Peyer's patch (tissue), 4 donors: ENCODE results near the gene CYP2D6. TPM values are rescaled to one million over a fixed set of nuclear protein-coding genes. Genes with fewer than 3 reads are reported as not detected.
A peak's percentile ranks its signal among the peaks of the same experiment; 100 is the strongest.

Experiments used
- DNase-seq, 3 donors: peaks; one replicate each; pipeline ENCODE4 v3.0.0-alpha.2; 2017 to 2019
- H3K27ac ChIP-seq, 4 donors: fragments of 200-600 bp; sonication (generic); one replicate each; pipeline ENCODE4 v1.5.1; 2016 to 2019
- H3K27me3 ChIP-seq, 2 donors: fragments of 200-600 bp; sonication (generic); one replicate each; pipeline ENCODE4 v1.5.1; 2019
- H3K36me3 ChIP-seq, 3 donors: fragments of 200-600 bp; sonication (generic); one replicate each; pipeline ENCODE4 v1.5.1; 2016 to 2019
- H3K4me1 ChIP-seq, 4 donors: fragments of 200-600 bp; sonication (generic); one replicate each; pipeline ENCODE4 v1.5.1; 2016 to 2019
- H3K4me3 ChIP-seq, 4 donors: fragments of 200-600 bp; sonication (generic); 1 replicate in 3 of 4; 2 replicates in 1 of 4; pipeline ENCODE4 v1.5.1; 2016 to 2019; ENCODE audit warnings: mild to moderate bottlenecking in 1 of 4
- H3K9me3 ChIP-seq, 4 donors: fragments of 200-600 bp; sonication (generic); one replicate each; pipeline ENCODE4 v1.5.1; 2016 to 2019; ENCODE audit warnings: mild to moderate bottlenecking in 1 of 4
- CTCF ChIP-seq, 6 experiments: fragments of 450-650 bp in 4 of 6; fragments of 200-600 bp in 2 of 6; sonication (generic) in 1 of 6; IDR thresholded peaks; one replicate each; pipeline ENCODE4 v1.5.1; 2017 to 2019; ENCODE audit warnings: antibody characterized with exemption in 6 of 6, mild to moderate bottlenecking in 3 of 6, moderate library complexity in 1 of 6
- POLR2A ChIP-seq, 2 donors: fragments of 450-650 bp; IDR thresholded peaks; one replicate each; pipeline ENCODE4 v1.5.1; 2017; ENCODE audit warnings: antibody characterized with exemption in 2 of 2, mild to moderate bottlenecking in 2 of 2, moderate library complexity in 2 of 2
- total RNA-seq, 4 donors: library from RNA; depleted of rRNA; stranded (reverse); fragments of >200 nt; gene quantifications; one replicate each; pipeline ENCODE4 v1.1.0, GENCODE V29; 2016

The CYP2D6 gene
- total RNA-seq, 4 donors from 2014 or later = 18.2 to 329 (median 117) TPM

GRCh38 chr22:42170946-42171345 is 40.3 kb upstream of the CYP2D6 start:
- Histone ChIP-seq H3K9me3 (no peaks in the 10 kb centered on the region), H3K4me3 (no peak overlapping the region), H3K36me3 (peaks cover 0 to 25% (median 0%) of the 10 kb centered on the region in 3 donors), H3K4me1 (peaks cover 0 to 42% (median 7%) of the 10 kb centered on the region in 4 donors), H3K27me3 (no peaks in the 10 kb centered on the region), H3K27ac (no peak overlapping the region)
- TF ChIP-seq CTCF (IDR thresholded peaks at IDR 0.05) (no peak), POLR2A (IDR thresholded peaks at IDR 0.05) (no peak)
- DNase-seq = peak in 1 of 3 donors; percentile 27

- Histone ChIP-seq H3K27ac (no peak overlapping the region), H3K27me3 (no peaks in the 10 kb centered on the region), H3K4me3 (no peak overlapping the region), H3K9me3 (no peaks in the 10 kb centered on the region), H3K4me1 (peaks cover 0 to 35% (median 5%) of the 10 kb centered on the region in 4 donors), H3K36me3 (peaks cover 0 to 32% (median 0%) of the 10 kb centered on the region in 3 donors)
- TF ChIP-seq POLR2A (IDR thresholded peaks at IDR 0.05) (no peak), CTCF (IDR thresholded peaks at IDR 0.05) (peak; percentile 65 to 95 (median 90))
- DNase-seq = peak; percentile 73 to 88 (median 77)
These were observed 38.5 kb upstream of the CYP2D6 start for GRCh38 chr22:42169055-42169469.

- H3K27me3 ChIP-seq = no peaks in the 10 kb centered on the region
- DNase-seq = peak in 1 of 3 donors; percentile 39
- no peak for TF ChIP-seq POLR2A (IDR thresholded peaks at IDR 0.05)
- no peak for TF ChIP-seq CTCF (IDR thresholded peaks at IDR 0.05)
- H3K4me3 ChIP-seq = no peak overlapping the region
- no peak overlapping the region for H3K27ac ChIP-seq
- H3K4me1 ChIP-seq = peaks cover 0 to 29% (median 5%) of the 10 kb centered on the region in 4 donors
- H3K9me3 ChIP-seq = no peaks in the 10 kb centered on the region
- H3K36me3 ChIP-seq = peaks cover 0 to 32% (median 0%) of the 10 kb centered on the region in 3 donors
These were observed 37.9 kb upstream of the CYP2D6 start for GRCh38 chr22:42168476-42168875.

DNA sequence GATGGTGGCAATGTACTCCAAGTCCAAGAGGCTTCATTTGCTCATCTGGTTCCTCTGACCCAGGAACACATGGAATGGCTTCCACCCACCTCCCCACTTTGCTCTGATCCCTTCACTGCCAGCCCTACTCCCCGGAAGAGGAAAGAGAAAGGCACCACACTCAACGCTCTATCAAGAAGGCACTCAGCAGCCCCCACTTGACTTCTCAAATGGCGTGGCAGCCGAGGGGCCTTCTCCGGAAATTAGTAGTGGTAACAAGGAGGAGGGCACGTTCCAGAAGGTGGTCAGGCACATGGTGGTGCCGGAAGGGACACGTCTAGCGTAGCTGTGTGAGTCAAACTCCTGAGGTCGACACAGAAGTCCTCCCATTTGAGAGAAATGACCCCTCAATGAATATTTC is 36.5 kb upstream of the CYP2D6 start:
- Histone ChIP-seq H3K4me3 (no peak overlapping the region), H3K27me3 (no peaks in the 10 kb centered on the region), H3K4me1 (peaks cover 0 to 15% (median 2%) of the 10 kb centered on the region in 4 donors), H3K36me3 (peaks cover 0 to 38% (median 0%) of the 10 kb centered on the region in 3 donors), H3K9me3 (no peaks in the 10 kb centered on the region), H3K27ac (no peak overlapping the region)
- peak in 1 of 3 donors; percentile 24 for DNase-seq
- TF ChIP-seq POLR2A (IDR thresholded peaks at IDR 0.05) (no peak), CTCF (IDR thresholded peaks at IDR 0.05) (no peak)

DNA sequence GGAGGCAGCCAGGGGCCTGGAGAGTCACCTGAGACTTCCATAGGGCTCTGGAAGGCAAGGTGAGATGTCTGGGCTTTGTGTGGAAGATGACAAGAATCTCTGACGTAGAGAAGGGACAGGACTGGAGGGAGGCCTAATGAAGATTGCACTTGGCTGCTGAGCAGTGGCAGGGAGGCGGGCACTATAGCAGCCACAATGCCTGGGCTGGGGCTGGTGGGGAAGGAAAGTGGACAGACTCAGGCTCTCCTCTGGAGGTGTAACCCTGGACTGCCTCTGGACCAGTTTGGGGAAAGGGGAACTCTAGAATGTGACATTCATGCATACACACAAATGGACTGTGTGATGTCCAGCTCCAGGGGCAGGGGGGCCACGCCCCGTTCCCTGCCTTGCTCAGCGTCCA is 34.3 kb upstream of the CYP2D6 start:
- TF ChIP-seq CTCF (IDR thresholded peaks at IDR 0.05) = no peak
- no peak for TF ChIP-seq POLR2A (IDR thresholded peaks at IDR 0.05)
- H3K36me3 ChIP-seq = peaks cover 0 to 43% (median 0%) of the 10 kb centered on the region in 3 donors
- peaks cover 0 to 7% (median 0%) of the 10 kb centered on the region in 4 donors for H3K4me1 ChIP-seq
- H3K27me3 ChIP-seq = no peaks in the 10 kb centered on the region
- no peak overlapping the region for H3K27ac ChIP-seq
- no peaks in the 10 kb centered on the region for H3K9me3 ChIP-seq
- DNase-seq = no peak
- H3K4me3 ChIP-seq = no peak overlapping the region

DNA sequence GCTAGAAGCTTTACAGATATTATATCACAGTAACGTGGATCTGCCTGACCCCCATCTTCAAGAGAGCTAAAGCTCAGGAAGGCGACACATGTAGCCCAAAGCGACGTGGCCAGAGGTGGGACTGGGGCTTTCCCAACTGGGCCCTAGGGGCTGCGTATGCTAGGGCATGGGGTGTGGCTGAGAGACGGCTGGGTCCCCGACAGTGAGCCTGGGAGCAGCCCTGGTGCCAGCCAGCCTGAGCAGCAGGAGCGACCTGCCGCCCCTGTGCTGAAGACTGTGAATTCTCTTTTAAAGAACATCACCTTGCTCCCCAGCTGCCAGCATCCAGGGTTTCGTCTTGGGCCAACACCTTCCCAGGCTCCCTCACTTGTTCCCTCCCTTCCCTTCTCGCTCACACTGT is 32.9 kb upstream of the CYP2D6 start:
- no peak for DNase-seq
- peaks cover 0 to 11% (median 0%) of the 10 kb centered on the region in 4 donors for H3K4me1 ChIP-seq
- peaks cover 0 to 33% (median 0%) of the 10 kb centered on the region in 3 donors for H3K36me3 ChIP-seq
- no peak overlapping the region for H3K4me3 ChIP-seq
- no peak for TF ChIP-seq POLR2A (IDR thresholded peaks at IDR 0.05)
- TF ChIP-seq CTCF (IDR thresholded peaks at IDR 0.05) = no peak
- H3K27ac ChIP-seq = no peak overlapping the region
- no peaks in the 10 kb centered on the region for H3K9me3 ChIP-seq
- no peaks in the 10 kb centered on the region for H3K27me3 ChIP-seq
